PC-9 (cell line): ENCODE measurements around the gene NGB.

Experiments used
- CTCF ChIP-seq: fragments of 200-600 bp; sonication (generic); conservative IDR thresholded peaks from 2 replicates; pipeline ENCODE4 v1.6.1; 2017; ENCODE audit warnings: mixed run types, antibody characterized with exemption, mild to moderate bottlenecking, moderate library complexity
- EZH2 ChIP-seq: fragments of 200-600 bp; sonication (generic); IDR thresholded peaks from 2 replicates; pipeline ENCODE4 v1.8.0; 2017; ENCODE audit warnings: antibody characterized with exemption, low read depth

DNA sequence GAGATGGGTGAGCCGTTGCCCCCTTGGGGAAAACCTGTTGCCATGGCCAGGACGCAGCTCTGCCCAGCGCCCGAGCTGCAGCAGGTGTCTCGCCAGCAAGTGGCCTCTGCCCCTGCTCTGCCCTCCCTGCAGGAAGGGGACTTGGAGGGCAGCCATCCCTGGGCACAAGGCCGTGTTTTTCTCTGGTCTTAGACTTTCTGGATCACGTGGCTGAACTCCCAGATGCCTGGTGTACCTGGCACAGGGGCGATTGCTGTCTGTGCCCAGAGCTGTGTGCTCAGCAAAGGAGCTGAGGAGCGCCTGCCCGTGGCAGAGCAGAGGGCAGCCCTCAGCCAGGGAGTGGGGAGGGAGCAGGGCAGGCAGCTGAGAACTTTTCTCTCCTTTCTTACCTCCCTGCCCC is 51.4 kb downstream of the NGB start:
- TF ChIP-seq EZH2 = no peak
- TF ChIP-seq CTCF = no peak
